GM23248 (cell line): ENCODE results near the gene KAZN. TPM values are rescaled to one million over a fixed set of nuclear protein-coding genes. Genes with fewer than 3 reads are reported as not detected.

Experiments used
- DNase-seq: peaks from one replicate; pipeline ENCODE4 v3.0.0-alpha.2; 2015
- H2AFZ ChIP-seq: fragments of 200-600 bp; sonication (generic); 2 replicates; pipeline ENCODE4 v1.6.1; 2016; ENCODE audit warnings: antibody characterized with exemption
- H3F3A ChIP-seq: fragments of 200-600 bp; sonication (generic); 2 replicates; pipeline ENCODE4 v1.6.1; 2016; ENCODE audit warnings: mild to moderate bottlenecking, antibody characterized with exemption, mixed run types; ENCODE audit not compliant: insufficient read depth
- H3K27ac ChIP-seq: fragments of 200-600 bp; sonication (generic); 2 replicates; pipeline ENCODE4 v1.5.1; 2016; ENCODE audit warnings: mild to moderate bottlenecking
- H3K27me3 ChIP-seq: fragments of 200-600 bp; sonication (generic); replicated peaks from 2 replicates; pipeline ENCODE4 v1.6.1; 2016; ENCODE audit warnings: mild to moderate bottlenecking; ENCODE audit not compliant: insufficient read depth
- H3K36me3 ChIP-seq: fragments of 200-600 bp; sonication (generic); 2 replicates; pipeline ENCODE4 v1.6.1; 2016; ENCODE audit warnings: low read depth, mild to moderate bottlenecking
- H3K4me1 ChIP-seq: fragments of 200-600 bp; sonication (generic); 2 replicates; pipeline ENCODE4 v1.6.1; 2016; ENCODE audit warnings: mild to moderate bottlenecking; ENCODE audit not compliant: insufficient read depth
- H3K4me2 ChIP-seq: fragments of 200-600 bp; sonication (generic); one replicate; pipeline ENCODE4 v1.6.1; 2016; ENCODE audit warnings: mild to moderate bottlenecking; ENCODE audit not compliant: unreplicated experiment
- H3K4me3 ChIP-seq: fragments of 200-600 bp; sonication (generic); 2 replicates; pipeline ENCODE4 v1.5.1; 2016; ENCODE audit warnings: mild to moderate bottlenecking
- H3K79me2 ChIP-seq: fragments of 200-600 bp; sonication (generic); 2 replicates; pipeline ENCODE4 v1.6.1; 2016; ENCODE audit warnings: mild to moderate bottlenecking; ENCODE audit not compliant: insufficient read depth
- H3K9ac ChIP-seq: fragments of 200-600 bp; sonication (generic); 2 replicates; pipeline ENCODE4 v1.6.1; 2016; ENCODE audit warnings: mild to moderate bottlenecking
- H3K9me2 ChIP-seq: fragments of 200-600 bp; sonication (generic); 2 replicates; pipeline ENCODE4 v1.6.1; 2016; ENCODE audit warnings: mixed run types, mild to moderate bottlenecking, moderate library complexity; ENCODE audit not compliant: insufficient read depth
- H3K9me3 ChIP-seq: fragments of 200-600 bp; sonication (generic); one replicate; pipeline ENCODE4 v1.6.1; 2017; ENCODE audit warnings: low read depth
- H4K20me1 ChIP-seq: fragments of 200-600 bp; sonication (generic); 2 replicates; pipeline ENCODE4 v1.6.0; 2016; ENCODE audit not compliant: insufficient read depth
- EZH2 ChIP-seq: fragments of 200-600 bp; sonication (generic); IDR thresholded peaks from 2 replicates; pipeline ENCODE4 v1.6.1; 2018; ENCODE audit warnings: antibody characterized with exemption, mild to moderate bottlenecking; ENCODE audit not compliant: insufficient read depth, poor library complexity, severe bottlenecking
- EZH2phosphoT487 ChIP-seq: fragments of 200-600 bp; sonication (generic); IDR thresholded peaks from 2 replicates; pipeline ENCODE4 v1.6.1; 2018; ENCODE audit warnings: antibody characterized with exemption, moderate library complexity, mild to moderate bottlenecking, low read depth; ENCODE audit not compliant: insufficient read depth
- WGBS, 2 experiments: methylation state at CpG; one replicate each; pipeline ENCODE4 v1.1.6; 2015 to 2017; ENCODE audit warnings: low lambda C conversion rate in 2 of 2, low coverage in 1 of 2; ENCODE audit errors: missing lambda C conversion rate in 2 of 2; 5-methylcytosine and 5-hydroxymethylcytosine counted together
- in situ Hi-C: fragments of 300-500 bp; cut with MboI; formaldehyde crosslinking; loops from 2 replicates; pipeline ENCODE4 v1.15.0; 2020
- polyA plus RNA-seq: library from polyadenylated mRNA; unstranded; fragments of >200 nt; fragmentation: Nextera tagmentation; extraction: Ambion mirVana; gene quantifications from 2 replicates; pipeline ENCODE4 v1.2.1, GENCODE V29; 2016
- total RNA-seq: library from RNA; depleted of rRNA; stranded (reverse); fragments of >200 nt; shearing (Covaris generic); gene quantifications from 2 replicates; pipeline ENCODE4 v1.2.3, GENCODE V29; 2014

Gene KAZN
- total and polyA plus RNA-seq, 2 experiments from 2014 or later: 4.9 to 7.2 TPM

- Histone ChIP-seq H3K4me1 (no peaks in the 10 kb centered on the region), H4K20me1 (no peaks in the 10 kb centered on the region), H3K9ac (no peak overlapping the region), H3K36me3 (no peaks in the 10 kb centered on the region), H3F3A (no peaks in the 10 kb centered on the region), H3K4me2 (no peak overlapping the region), H3K79me2 (no peaks in the 10 kb centered on the region), H3K27ac (no peak overlapping the region), H3K4me3 (no peak overlapping the region), H3K9me2 (no peaks in the 10 kb centered on the region), H2AFZ (no peak overlapping the region), H3K9me3 (no peaks in the 10 kb centered on the region), H3K27me3 (peaks cover 31% of the 10 kb centered on the region)
- in situ Hi-C loops: loop anchor here (25.0 kb wide), 1 partner anchor 289 kb away; the partner anchor contains the start of gene CTRC
- no peak for TF ChIP-seq EZH2phosphoT487
- TF ChIP-seq EZH2: no peak
- DNase-seq: no peak
- WGBS, 2 experiments: 68 to 80% methylated on average over 5 to 6 of the region's 6 CpGs
Observed at GRCh38 chr1:15148004-15148403, 549.5 kb downstream of the KAZN start.

- H3K9ac ChIP-seq: no peak overlapping the region
- H3F3A ChIP-seq: no peaks in the 10 kb centered on the region
- 72 to 79% methylated on average over 9 of the region's 9 CpGs for WGBS, 2 experiments
- H3K4me3 ChIP-seq: no peak overlapping the region
- TF ChIP-seq EZH2 (no peak), EZH2phosphoT487 (no peak)
- H2AFZ ChIP-seq: no peak overlapping the region
- no peak overlapping the region for H3K27ac ChIP-seq
- no peaks in the 10 kb centered on the region for H3K4me1 ChIP-seq
- no peaks in the 10 kb centered on the region for H4K20me1 ChIP-seq
- H3K9me2 ChIP-seq: no peaks in the 10 kb centered on the region
- H3K79me2 ChIP-seq: no peaks in the 10 kb centered on the region
- DNase-seq: no peak
- no peaks in the 10 kb centered on the region for H3K36me3 ChIP-seq
- in situ Hi-C loops: loop anchor here (25.0 kb wide), 1 partner anchor 289 kb away; the partner anchor contains the start of gene CTRC
- no peak overlapping the region for H3K4me2 ChIP-seq
- peaks cover 31% of the 10 kb centered on the region for H3K27me3 ChIP-seq
- H3K9me3 ChIP-seq: no peaks in the 10 kb centered on the region
Observed at GRCh38 chr1:15148475-15148874, 550.0 kb downstream of the KAZN start.

- Histone ChIP-seq H3K4me1 (no peaks in the 10 kb centered on the region), H3K27ac (no peak overlapping the region), H3K9me3 (no peaks in the 10 kb centered on the region), H4K20me1 (no peaks in the 10 kb centered on the region), H3K36me3 (no peaks in the 10 kb centered on the region), H3K9me2 (no peaks in the 10 kb centered on the region), H3K4me3 (no peak overlapping the region), H3K4me2 (no peak overlapping the region), H3F3A (no peaks in the 10 kb centered on the region), H3K9ac (no peak overlapping the region), H3K27me3 (peaks cover 31% of the 10 kb centered on the region), H3K79me2 (no peaks in the 10 kb centered on the region), H2AFZ (no peak overlapping the region)
- no peak for DNase-seq
- in situ Hi-C loops: loop anchor here (25.0 kb wide), 1 partner anchor 288 kb away; the partner anchor contains the start of gene CTRC
- TF ChIP-seq EZH2phosphoT487 (no peak), EZH2 (no peak)
- WGBS, 2 experiments: 28 to 43% methylated on average over 1 of the region's 1 CpG
Observed at GRCh38 chr1:15148941-15149340, 550.5 kb downstream of the KAZN start.

GRCh38 chr1:15150376-15150775 lies 551.9 kb downstream of the KAZN start:
- in situ Hi-C loops: no loop called here
- no peak overlapping the region for H3K4me2 ChIP-seq

More at GRCh38 chr1:15150376-15150775, 551.9 kb downstream of the KAZN start:
- Histone ChIP-seq H3K36me3 (no peaks in the 10 kb centered on the region), H3K4me1 (no peaks in the 10 kb centered on the region), H3F3A (no peaks in the 10 kb centered on the region), H4K20me1 (no peaks in the 10 kb centered on the region), H3K9me2 (no peaks in the 10 kb centered on the region), H3K79me2 (no peaks in the 10 kb centered on the region), H3K9me3 (no peaks in the 10 kb centered on the region), H3K27me3 (peaks cover 20% of the 10 kb centered on the region), H3K27ac (no peak overlapping the region), H3K4me3 (no peak overlapping the region), H2AFZ (no peak overlapping the region), H3K9ac (no peak overlapping the region)
- 59 to 74% methylated on average over 3 of the region's 3 CpGs for WGBS, 2 experiments
- TF ChIP-seq EZH2phosphoT487 (no peak), EZH2 (no peak)
- DNase-seq: no peak
